ENCODE measurements around the gene ARHGEF26.
A peak's percentile ranks its signal among the peaks of the same experiment; 100 is the strongest.

ARHGEF26 gene

GRCh38 chr3:154121701-154122551, 736 bp downstream of the ARHGEF26 start:
- peak; percentile 40 for DNase-seq

GRCh38 chr3:154122552-154122911, 1.3 kb downstream of the ARHGEF26 start:
- no peak for DNase-seq

- DNase-seq = peak; percentile 8
Observed at GRCh38 chr3:154122912-154123559, 1.8 kb downstream of the ARHGEF26 start.

- DNase-seq = peak; percentile 11
Observed at GRCh38 chr3:154123906-154124305, 2.7 kb downstream of the ARHGEF26 start.

- DNase-seq = no peak
Observed at GRCh38 chr3:154125378-154126030, 4.3 kb downstream of the ARHGEF26 start.

- no peak for DNase-seq
Observed at GRCh38 chr3:154126651-154127050, 5.5 kb downstream of the ARHGEF26 start.

- no peak for DNase-seq
Observed at GRCh38 chr3:154129625-154130024, 8.4 kb downstream of the ARHGEF26 start.

- no peak for DNase-seq
Observed at GRCh38 chr3:154130540-154130939, 9.3 kb downstream of the ARHGEF26 start.

GRCh38 chr3:154131830-154132229, 10.6 kb downstream of the ARHGEF26 start:
- DNase-seq = no peak

- no peak for DNase-seq
Observed at GRCh38 chr3:154132777-154133375, 11.7 kb downstream of the ARHGEF26 start.

GRCh38 chr3:154135511-154136173, 14.5 kb downstream of the ARHGEF26 start:
- no peak for DNase-seq

GRCh38 chr3:154137036-154137435, 15.8 kb downstream of the ARHGEF26 start:
- DNase-seq = no peak

- no peak for DNase-seq
Observed at GRCh38 chr3:154139996-154140436, 18.8 kb downstream of the ARHGEF26 start.

- DNase-seq = no peak
Observed at GRCh38 chr3:154142608-154143007, 21.4 kb downstream of the ARHGEF26 start.

- DNase-seq = no peak
Observed at GRCh38 chr3:154143873-154144272, 22.7 kb downstream of the ARHGEF26 start.

- no peak for DNase-seq
Observed at GRCh38 chr3:154144825-154145465, 23.8 kb downstream of the ARHGEF26 start.

GRCh38 chr3:154148541-154148940, 27.4 kb downstream of the ARHGEF26 start:
- peak; percentile 2 for DNase-seq

GRCh38 chr3:154149286-154149685, 28.1 kb downstream of the ARHGEF26 start:
- no peak for DNase-seq

- peak; percentile 78 for DNase-seq
Observed at GRCh38 chr3:154151969-154152368, 30.8 kb downstream of the ARHGEF26 start.

- DNase-seq = no peak
Observed at GRCh38 chr3:154152741-154153140, 31.6 kb downstream of the ARHGEF26 start.

- no peak for DNase-seq
Observed at GRCh38 chr3:154156530-154156929, 35.3 kb downstream of the ARHGEF26 start.

GRCh38 chr3:154161806-154162205, 40.6 kb downstream of the ARHGEF26 start:
- no peak for DNase-seq
